Measurements from ENCODE around the gene ARFRP1.

ARFRP1 gene

GRCh38 chr20:63690898-63691710 lies 16.7 kb downstream of the ARFRP1 start:
- no peak for DNase-seq (ENCODE audit: low read depth in 2 of 2)

- DNase-seq (ENCODE audit: low read depth in 2 of 2): no peak
Observed at GRCh38 chr20:63690003-63690897, 17.5 kb downstream of the ARFRP1 start.

GRCh38 chr20:63689046-63690002 lies 18.5 kb downstream of the ARFRP1 start:
- DNase-seq (ENCODE audit: low read depth in 2 of 2): no peak

- no peak for DNase-seq (ENCODE audit: low read depth in 2 of 2)
Observed at GRCh38 chr20:63688228-63689045, 19.3 kb downstream of the ARFRP1 start.

GRCh38 chr20:63687419-63688178 lies 20.2 kb downstream of the ARFRP1 start:
- DNase-seq (ENCODE audit: low read depth in 2 of 2): no peak

GRCh38 chr20:63686492-63687321 lies 21.1 kb downstream of the ARFRP1 start:
- DNase-seq (ENCODE audit: low read depth in 2 of 2): peak in 1 of 2 donors; percentile 35

GRCh38 chr20:63686094-63686491 lies 21.7 kb downstream of the ARFRP1 start:
- DNase-seq (ENCODE audit: low read depth in 2 of 2): no peak

GRCh38 chr20:63685269-63686026 lies 22.3 kb downstream of the ARFRP1 start:
- DNase-seq (ENCODE audit: low read depth in 2 of 2): no peak

- no peak for DNase-seq (ENCODE audit: low read depth in 2 of 2)
Observed at GRCh38 chr20:63682384-63683139, 25.2 kb downstream of the ARFRP1 start.

GRCh38 chr20:63681609-63682142 lies 26.1 kb downstream of the ARFRP1 start:
- no peak for DNase-seq (ENCODE audit: low read depth in 2 of 2)

- no peak for DNase-seq (ENCODE audit: low read depth in 2 of 2)
Observed at GRCh38 chr20:63680857-63681608, 26.7 kb downstream of the ARFRP1 start.

- no peak for DNase-seq (ENCODE audit: low read depth in 2 of 2)
Observed at GRCh38 chr20:63680427-63680826, 27.3 kb downstream of the ARFRP1 start.

GRCh38 chr20:63679799-63680305 lies 27.9 kb downstream of the ARFRP1 start:
- DNase-seq (ENCODE audit: low read depth in 2 of 2): no peak

- no peak for DNase-seq (ENCODE audit: low read depth in 2 of 2)
Observed at GRCh38 chr20:63678667-63679465, 28.9 kb downstream of the ARFRP1 start.

- no peak for DNase-seq (ENCODE audit: low read depth in 2 of 2)
Observed at GRCh38 chr20:63678071-63678470, 29.7 kb downstream of the ARFRP1 start.
